ENCODE measurements around the gene GPANK1. TPM values are rescaled to one million over a fixed set of nuclear protein-coding genes. Genes with fewer than 3 reads are reported as not detected.

Gene GPANK1
- total and polyA plus RNA-seq, 2 of the 4 experiments (the other 2 are of a cell fraction), result 6.1 to 13.8 TPM

GRCh38 chr6:31654574-31655348, 10.0 kb downstream of the GPANK1 start:
- Histone ChIP-seq H4K5ac (ENCODE audit: low read depth, low read length) (no peak overlapping the region), H4K91ac (ENCODE audit: insufficient read depth, low read depth, low read length) (no peak overlapping the region), H3K79me1 (ENCODE audit: low read depth in 1 of 2, low read length in 2 of 2) (peaks cover 18 to 72% of the 10 kb centered on the region in 2 experiments; a peak in 3 of 4 replicates), H3K4me1 (ENCODE audit: control insufficient read depth, insufficient read depth, low read length) (peaks cover 13% of the 10 kb centered on the region; the same call in 1 of the 2 replicates), H2BK5ac (ENCODE audit: low read depth, low read length, poor library complexity, severe bottlenecking) (no peak overlapping the region), H3K9ac (ENCODE audit: low read depth, low read length) (no peak overlapping the region), H4K8ac (ENCODE audit: low read depth in 2 of 2, low read length in 2 of 2) (no peak overlapping the region), H2AFZ (replicated peaks; ENCODE audit: low read length, poor library complexity) (no peak overlapping the region), H2BK20ac (ENCODE audit: low read depth, low read length) (no peak overlapping the region), H3K4ac (ENCODE audit: low read depth, low read length) (no peak overlapping the region), H2AK9ac (replicated peaks; ENCODE audit: low read depth, low read length, poor library complexity) (no peak overlapping the region), H3K27ac (ENCODE audit: insufficient read depth, low read length) (no peak overlapping the region), H2BK120ac (ENCODE audit: low read depth, low read length) (no peak overlapping the region), H2AK5ac (ENCODE audit: low read depth, low read length) (no peak overlapping the region), H3K14ac (replicated peaks; ENCODE audit: low read depth, low read length) (no peak overlapping the region), H3K9me1 (ENCODE audit: insufficient read depth, low read length) (peaks cover 21% of the 10 kb centered on the region), H3K4me2 (ENCODE audit: low read depth, low read length) (no peak overlapping the region), H3K36me3 (ENCODE audit: control insufficient read depth, insufficient read depth, low read length) (peaks cover 8% of the 10 kb centered on the region), H3K18ac (ENCODE audit: low read depth, low read length) (no peak overlapping the region), H3K23ac (ENCODE audit: low read depth, low read length) (no peak overlapping the region), H2BK15ac (ENCODE audit: low read depth, low read length) (no peak overlapping the region), H3K9me3 (ENCODE audit: control insufficient read depth, insufficient read depth, low read length) (no peaks in the 10 kb centered on the region), H3K56ac (ENCODE audit: extremely low read depth, insufficient read depth, low read length) (no peak overlapping the region), H3K4me3 (ENCODE audit: insufficient read depth, low read depth, low read length) (no peak overlapping the region), H4K20me1 (ENCODE audit: insufficient read depth, low read length) (peaks cover 17% of the 10 kb centered on the region), H3K27me3 (ENCODE audit: control insufficient read depth, insufficient read depth, low read length) (no peaks in the 10 kb centered on the region)
- intact Hi-C loops (cut with micrococcal nuclease) (no loop called here), in situ Hi-C loops (cut with MboI; ENCODE audit: low sequenced_read_pairs) (no loop called here), dilution Hi-C loops (cut with HindIII; ENCODE audit: low sequenced_read_pairs, unreplicated experiment) (no loop called here)
- ChIA-PET CTCF (no interaction called here), POLR2A (ENCODE audit: unreplicated experiment) (no interaction called here)
- WGBS, 2 experiments (ENCODE audit: extremely low coverage in 2 of 2, insufficient read length in 1 of 2), result 94% methylated on average over 2 of the region's 8 CpGs; no CpG with 5 or more reads in 1 of the 2 experiments
- DNase-seq, result no peak
- ATAC-seq (ENCODE audit: low read depth), result no peak
- TF ChIP-seq MAZ (IDR thresholded peaks at IDR 0.05; ENCODE audit: borderline replicate concordance, low read depth, low read length) (no peak), NFE2L2 (IDR thresholded peaks at IDR 0.05; ENCODE audit: low read depth, low read length) (no peak), MXI1 (IDR thresholded peaks at IDR 0.05; ENCODE audit: borderline replicate concordance, low read depth, low read length) (no peak), RFX5 (IDR thresholded peaks at IDR 0.05; ENCODE audit: low read depth, low read length) (no peak), FOS (IDR thresholded peaks at IDR 0.05; ENCODE audit: low read depth, low read length) (no peak), MAFK (IDR thresholded peaks at IDR 0.05; ENCODE audit: low read depth, low read length) (no peak), BHLHE40 (IDR thresholded peaks at IDR 0.05; ENCODE audit: low read depth, low read length) (no peak), CEBPB (IDR thresholded peaks at IDR 0.05; ENCODE audit: low read depth, low read length) (no peak)
- TF ChIP-seq, protein P1, sequence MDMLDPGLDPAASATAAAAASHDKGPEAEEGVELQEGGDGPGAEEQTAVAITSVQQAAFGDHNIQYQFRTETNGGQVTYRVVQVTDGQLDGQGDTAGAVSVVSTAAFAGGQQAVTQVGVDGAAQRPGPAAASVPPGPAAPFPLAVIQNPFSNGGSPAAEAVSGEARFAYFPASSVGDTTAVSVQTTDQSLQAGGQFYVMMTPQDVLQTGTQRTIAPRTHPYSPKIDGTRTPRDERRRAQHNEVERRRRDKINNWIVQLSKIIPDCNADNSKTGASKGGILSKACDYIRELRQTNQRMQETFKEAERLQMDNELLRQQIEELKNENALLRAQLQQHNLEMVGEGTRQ (IDR thresholded peaks at IDR 0.05; ENCODE audit: low read depth, low read length), result no peak
- BruUV-seq (replicated peaks), result no TSS peak

Data from IMR-90 (cell line).